Hindlimb muscle (tissue), 1 donor: ENCODE results near the gene TMEM255B. TPM values are rescaled to one million over a fixed set of nuclear protein-coding genes. Genes with fewer than 3 reads are reported as not detected.
"Not testable (repeated sequence)": the region's sequence is repeated elsewhere in the genome, so short reads cannot be mapped to it uniquely, and the experiment has no call there.

Source experiments
- DNase-seq: peaks from one replicate; pipeline ENCODE4 v3.0.0-alpha.2; 2013
- polyA plus RNA-seq: library from polyadenylated mRNA; unstranded; fragments of 120-200 nt; gene quantifications from one replicate; pipeline ENCODE4 v1.2.1, GENCODE V29; 2013; ENCODE audit not compliant: insufficient read length

TMEM255B gene
- polyA plus RNA-seq, 1 donor: 7.8 TPM

DNA sequence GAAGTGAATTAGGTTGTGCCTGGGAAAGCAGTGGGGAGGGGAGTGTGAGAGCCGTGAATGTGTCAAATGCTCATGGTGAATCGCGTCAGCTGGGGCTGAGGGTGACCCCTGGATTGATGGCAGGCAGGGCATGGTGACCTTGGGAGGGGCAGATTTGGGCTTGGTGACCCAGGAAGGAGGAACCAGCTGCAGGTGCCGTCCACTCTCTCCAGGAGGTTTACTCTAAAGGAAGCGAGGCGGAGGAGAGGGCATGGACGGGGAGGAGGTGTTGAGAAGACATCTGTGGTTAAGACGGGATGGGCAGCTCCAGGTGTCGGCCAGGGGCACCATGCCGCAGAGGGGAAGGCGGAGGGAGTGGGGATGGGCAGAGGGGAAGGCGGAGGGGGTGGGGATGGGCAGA lies 28.7 kb downstream of the TMEM255B start:
- no peak for DNase-seq

- DNase-seq: no peak
These were observed 29.5 kb downstream of the TMEM255B start for GRCh38 chr13:113788413-113789135.

DNA sequence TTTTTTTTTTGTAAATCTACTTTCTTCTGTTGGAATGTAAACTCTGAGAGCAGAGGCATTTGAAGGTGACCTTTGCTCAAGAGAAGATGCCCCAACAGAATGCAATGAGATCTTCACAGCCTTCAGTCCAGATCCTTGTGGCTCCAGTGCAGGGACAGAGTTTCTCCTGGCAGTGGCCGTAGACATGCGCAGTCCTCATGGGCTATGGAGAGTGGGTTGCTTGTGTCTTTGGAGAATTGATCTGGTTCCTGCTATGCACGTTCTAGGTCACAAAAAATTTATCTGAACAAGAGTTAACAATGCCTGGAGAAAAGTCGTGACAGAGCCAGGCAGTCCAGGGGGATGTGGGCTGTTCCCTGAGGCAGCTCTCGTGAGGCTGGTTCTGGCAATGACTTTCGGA lies 30.1 kb downstream of the TMEM255B start:
- no peak for DNase-seq

GRCh38 chr13:113789931-113790330 lies 30.9 kb downstream of the TMEM255B start:
- DNase-seq: not testable (repeated sequence)

DNA sequence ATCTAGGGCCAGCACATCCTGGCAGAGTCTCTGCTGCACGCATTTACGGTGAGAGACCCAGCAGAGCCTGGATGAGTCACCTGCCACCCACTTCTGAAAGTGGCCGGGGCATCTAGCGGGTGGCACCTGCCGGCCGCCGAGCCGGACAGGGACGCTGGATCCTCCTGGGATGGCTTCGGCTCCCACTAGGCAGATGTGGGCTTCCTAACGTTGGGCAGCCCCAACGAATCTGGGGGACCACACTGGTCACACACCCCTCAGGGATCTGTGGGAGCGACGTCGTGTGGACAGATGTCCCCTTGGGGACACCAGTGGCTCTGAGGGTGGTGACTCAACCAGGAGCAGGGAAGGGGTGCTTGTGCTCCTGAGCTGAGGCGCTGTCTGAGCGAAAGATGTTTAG lies 32.2 kb downstream of the TMEM255B start:
- no peak for DNase-seq

DNA sequence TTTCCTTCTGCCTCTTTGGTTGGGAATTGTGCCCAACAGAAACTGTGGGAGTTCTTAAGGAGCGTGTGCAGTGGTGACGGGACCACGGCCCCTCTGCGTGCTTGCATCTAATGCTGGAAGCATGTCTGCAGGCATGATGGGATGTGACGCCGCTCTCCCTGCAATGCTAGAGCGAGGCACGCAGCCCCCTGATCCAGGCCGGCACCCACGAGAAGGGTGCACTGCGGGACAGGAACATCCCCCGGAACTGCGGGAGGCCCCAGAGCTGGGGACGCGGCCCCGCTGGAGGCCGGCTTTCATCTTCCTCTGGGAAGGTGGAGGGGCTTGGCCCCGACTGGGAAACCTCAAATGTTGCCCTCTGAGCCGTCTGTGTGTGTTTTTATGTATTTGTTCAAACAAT lies 32.7 kb downstream of the TMEM255B start:
- no peak for DNase-seq

DNA sequence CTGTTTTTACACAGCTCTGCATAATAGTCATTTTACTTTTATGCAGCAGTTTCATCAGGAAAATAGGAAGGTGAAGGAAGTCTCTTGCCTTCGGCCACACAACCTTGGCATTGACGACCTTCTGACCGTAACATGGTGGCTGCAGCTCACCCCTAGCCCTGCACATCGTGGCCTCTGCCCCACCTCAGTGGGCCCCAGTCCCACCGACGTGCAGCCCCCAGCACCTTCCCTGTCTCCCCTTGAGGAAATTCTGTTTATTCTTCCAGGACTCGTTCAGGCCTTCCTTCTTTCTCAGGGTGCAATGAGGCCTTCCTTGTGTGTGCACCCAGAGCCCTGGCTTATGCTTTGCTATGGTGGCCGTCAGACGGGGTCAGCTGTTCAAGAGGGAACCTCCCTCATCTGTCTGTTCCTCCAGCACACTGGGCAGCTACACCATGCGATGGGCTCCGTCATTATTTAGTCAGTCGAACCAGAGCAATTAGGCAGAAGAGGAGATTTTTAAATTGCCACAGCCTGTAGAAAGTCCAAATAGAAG lies 33.3 kb downstream of the TMEM255B start:
- no peak for DNase-seq

DNA sequence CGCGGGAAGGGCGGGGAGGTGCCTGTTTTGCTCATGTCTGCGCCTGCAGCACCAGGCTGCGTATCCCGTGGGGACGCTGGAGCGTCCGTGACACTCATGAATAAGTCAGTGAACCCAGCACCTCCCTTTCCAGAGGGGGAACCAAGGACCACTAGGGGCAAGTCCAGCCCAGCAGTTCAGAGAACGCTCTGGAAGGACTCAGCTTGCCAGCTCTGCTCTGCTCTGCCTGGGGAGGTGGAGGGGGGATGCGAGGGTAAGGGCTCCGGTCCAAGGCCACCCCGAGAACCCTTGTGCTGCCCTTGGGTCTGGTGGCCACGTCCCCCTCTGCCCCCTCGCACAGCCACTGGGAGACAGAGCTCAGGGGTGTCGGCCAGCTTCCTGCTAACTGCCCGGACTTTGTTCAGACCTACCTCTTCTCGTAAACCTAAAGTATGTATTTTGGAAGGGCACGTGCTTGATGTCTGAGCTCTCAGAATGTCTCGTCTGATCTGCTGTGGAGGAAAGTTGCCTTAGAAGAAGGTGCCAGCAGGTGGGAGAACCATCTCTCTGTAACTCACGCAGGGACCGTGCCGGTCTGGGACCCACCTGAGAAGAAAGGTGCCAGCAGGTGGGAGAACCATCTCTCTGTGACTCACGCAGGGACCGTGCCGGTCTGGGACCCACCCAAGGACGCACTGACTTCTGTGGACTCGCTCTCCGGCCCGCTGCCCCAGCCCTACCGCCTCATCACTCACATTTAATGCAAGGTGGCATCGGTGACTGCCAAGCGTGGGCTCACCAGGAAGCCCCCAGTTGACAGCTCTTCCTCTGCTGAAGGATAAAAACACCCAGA lies 34.1 kb downstream of the TMEM255B start:
- DNase-seq: no peak

DNA sequence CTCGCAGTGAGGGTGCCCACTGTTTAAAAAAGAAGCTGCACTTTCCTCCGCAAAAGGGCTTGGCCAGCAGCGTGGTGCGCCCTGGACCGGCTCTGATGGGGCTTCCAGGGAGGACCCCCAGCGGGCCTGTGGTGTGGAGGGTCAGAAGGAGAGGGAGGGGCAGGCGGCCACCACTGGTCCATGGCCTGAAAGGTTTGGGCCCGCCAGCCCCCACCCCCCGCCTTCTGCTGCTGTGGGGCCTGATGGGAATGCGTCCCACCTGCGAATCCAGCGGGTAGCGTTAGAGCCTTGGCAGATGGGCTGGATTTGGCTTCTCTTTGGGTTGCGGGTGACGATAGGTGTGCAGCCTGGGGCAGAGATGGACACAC lies 34.7 kb downstream of the TMEM255B start:
- no peak for DNase-seq

- DNase-seq: no peak
These were observed 35.1 kb downstream of the TMEM255B start for GRCh38 chr13:113794086-113794485.

GRCh38 chr13:113794764-113795173 lies 35.7 kb downstream of the TMEM255B start:
- no peak for DNase-seq

DNA sequence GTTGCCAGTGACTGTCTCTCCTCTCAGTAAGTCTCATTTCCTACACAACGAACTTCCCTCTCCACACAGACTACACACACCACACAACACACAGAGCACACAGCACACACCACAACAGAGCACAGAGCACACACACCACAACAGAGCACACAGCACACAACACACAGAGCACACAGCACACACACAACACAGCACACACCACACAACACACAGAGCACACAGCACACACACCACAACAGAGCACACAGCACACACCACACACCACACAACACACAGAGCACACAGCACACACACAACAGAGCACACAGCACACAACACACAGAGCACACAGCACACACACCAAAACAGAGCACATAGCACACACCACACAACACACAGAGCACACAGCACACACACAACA lies 36.3 kb downstream of the TMEM255B start:
- not testable (repeated sequence) for DNase-seq

- DNase-seq: no peak
These were observed 37.4 kb downstream of the TMEM255B start for GRCh38 chr13:113796211-113796963.

DNA sequence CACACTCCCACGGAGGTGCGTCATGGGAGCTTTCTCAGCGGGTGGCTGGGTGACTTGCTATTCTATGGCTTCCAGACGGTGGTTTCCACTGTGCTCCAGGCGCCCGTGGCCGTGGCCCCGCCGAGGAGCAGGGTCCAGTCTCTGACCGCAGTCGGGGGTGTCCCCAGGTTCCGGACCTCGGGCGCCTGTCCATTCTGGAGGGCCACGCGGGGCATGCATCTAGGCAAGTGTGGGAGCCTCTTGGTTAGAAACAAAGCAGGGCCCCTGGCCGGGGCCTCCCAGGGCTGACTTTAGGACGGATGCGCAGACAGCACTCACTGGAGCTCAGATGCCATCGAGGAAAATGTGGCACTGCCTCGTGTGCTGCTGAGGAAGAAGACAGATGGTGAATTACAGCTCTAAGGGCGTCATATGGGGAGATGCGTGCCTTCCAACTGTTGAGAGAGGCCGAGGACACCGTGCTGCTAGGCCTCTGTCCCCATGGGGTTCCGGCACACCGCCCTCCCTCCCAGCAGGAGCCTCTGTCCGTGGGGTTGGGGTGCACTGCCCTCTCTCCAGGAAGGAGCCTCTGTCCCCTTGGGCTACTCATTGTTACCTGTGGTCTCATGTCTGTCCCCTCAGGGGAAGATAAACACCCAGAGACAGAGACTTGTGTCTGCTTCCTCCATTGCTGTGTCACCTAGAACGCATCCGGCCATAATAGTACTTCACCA lies 38.1 kb downstream of the TMEM255B start:
- DNase-seq: no peak

DNA sequence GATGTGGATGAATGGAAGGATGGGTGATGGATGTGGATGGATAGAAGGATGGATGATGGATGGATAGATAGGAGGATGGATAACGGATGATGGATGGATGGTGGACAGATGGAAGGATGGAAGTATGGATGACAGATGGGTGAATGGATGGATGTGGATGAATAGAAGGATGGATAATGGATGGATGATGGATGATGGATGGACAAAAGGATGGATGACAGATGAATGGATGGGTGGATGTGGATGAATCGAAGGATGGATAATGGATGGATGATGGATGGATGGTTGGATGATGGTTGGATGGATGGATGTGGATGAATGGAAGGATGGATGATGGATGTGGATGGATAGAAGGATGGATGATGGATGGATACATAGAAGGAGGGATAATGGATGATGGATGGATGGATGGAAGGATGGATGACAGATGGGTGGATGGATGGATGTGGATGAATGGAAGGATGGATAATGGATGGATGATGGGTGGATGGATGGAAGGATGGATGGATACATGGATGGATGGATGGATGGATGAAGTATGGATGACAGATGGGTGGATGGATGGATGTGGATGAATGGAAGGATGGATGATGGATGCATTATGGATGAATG lies 39.3 kb downstream of the TMEM255B start:
- DNase-seq: no peak

- no peak for DNase-seq
These were observed 41.5 kb downstream of the TMEM255B start for GRCh38 chr13:113800576-113800926.

GRCh38 chr13:113801289-113801961 lies 42.4 kb downstream of the TMEM255B start:
- no peak for DNase-seq

DNA sequence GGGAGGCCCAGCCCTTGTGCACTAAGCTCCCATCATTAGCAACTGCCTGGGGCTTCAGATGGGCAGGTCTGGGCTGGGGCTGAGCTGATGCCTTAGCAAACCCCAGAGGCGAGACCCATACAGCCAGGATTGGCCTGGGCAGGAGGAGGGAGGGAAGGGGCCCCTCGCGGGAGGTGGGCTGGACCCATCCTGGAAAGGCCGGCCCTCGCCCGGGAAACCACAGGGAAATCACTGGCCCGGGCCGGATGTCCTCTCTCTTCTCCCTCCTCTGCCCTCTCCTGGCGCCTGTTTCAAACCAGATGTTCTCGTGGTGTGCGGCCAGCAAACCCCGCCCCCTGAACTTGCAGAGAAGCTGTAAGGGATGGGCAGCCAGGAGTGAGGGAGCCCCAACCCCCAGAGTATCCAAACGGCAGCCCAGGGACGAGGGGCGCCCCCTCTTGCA lies 43.1 kb downstream of the TMEM255B start:
- DNase-seq: peak; percentile 72

DNA sequence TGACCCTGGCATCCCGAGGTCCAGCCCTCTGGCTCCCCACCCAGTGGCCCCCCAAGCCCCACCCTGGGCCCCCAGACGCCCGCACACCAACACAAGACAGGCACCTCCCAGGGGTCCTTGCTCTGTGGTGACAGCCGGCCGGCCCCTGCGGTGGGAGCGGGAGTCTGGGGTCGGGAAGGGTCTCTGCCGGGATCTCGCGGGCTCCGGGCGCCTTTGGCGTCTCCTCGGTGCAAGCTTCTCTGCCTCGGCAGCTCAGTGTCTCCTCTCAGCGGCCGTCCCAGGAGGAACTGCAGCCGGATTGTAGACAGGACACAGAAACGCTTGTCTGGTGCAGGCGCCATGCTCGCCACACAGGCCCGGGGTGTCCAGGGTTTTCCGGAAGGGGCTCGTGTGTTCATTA lies 43.7 kb downstream of the TMEM255B start:
- no peak for DNase-seq

DNA sequence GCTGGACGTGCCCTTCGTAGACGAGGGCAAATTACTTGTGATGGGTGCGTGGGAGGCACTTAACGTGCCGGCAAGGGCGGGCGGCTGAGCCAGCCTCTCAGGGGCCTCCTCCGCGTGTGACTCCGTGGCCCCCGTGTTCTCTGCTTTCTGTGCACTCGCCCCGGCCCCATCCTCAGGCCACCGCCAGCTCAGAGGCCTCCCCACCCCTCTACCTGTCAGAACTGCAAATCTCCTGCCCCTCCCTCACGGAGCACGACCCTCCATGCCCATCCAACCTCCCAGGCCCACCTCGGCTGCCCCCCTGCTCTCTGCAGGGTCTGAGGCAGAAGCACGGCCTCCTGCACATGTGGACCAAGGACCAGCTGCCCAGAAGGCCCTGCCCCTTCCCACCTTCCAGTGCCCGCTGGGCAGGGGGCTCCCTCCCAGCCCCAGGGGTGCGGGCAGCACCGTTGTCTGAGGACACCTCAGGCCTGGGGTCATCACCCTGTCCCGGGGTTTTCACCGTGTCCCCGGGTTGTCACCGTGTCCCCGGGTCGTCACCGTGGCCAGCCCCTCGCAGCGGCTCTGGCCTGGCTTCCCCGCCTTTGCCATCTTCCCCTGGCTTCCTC lies 44.5 kb downstream of the TMEM255B start:
- no peak for DNase-seq
